ENCODE measurements around the gene PLB1. TPM values are rescaled to one million over a fixed set of nuclear protein-coding genes. Genes with fewer than 3 reads are reported as not detected.

PLB1 gene
- total and polyA plus RNA-seq, 9 of the 15 experiments (the other 6 are each of a cell fraction or from before 2014, with no cell fraction given) = 0.01 to 0.09 (median 0.07) TPM; not detected in 2

DNA sequence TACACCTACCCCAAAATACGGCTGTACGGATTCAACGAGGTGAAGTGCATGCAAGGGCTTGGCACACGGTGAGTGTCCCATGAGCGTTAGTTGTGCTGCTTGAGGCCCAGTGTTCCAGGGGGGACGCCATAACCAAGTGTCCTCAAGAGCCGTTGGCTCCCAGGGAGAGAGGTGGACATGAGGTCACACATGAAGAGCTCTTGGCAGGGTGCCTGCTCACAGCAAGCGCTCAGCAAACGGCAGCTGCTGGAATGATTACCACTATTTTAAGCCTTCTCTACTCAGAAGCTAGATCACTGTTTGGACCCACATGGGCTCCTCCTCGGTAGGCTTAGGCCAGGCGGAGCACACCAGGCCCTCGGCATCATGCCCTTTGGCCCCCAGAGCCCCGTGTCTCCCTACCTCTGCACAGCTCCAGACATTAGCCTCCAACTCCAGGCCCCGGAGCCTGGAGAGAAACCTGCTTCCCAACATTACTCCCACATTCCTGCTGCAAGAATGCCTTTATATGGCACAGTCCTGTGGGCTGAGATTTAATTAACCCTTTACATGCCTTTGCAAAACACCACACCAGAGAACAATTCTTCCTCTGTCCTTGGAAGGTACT lies 187.3 kb downstream of the PLB1 start (continued):
- TF ChIP-seq IFI16 (CRISPR knock-in tag; IDR thresholded peaks at IDR 0.05) (no peak), RREB1 (CRISPR knock-in tag; IDR thresholded peaks at IDR 0.05) (no peak), TRIM24 (IDR thresholded peaks at IDR 0.05) (no peak), ADNP (tag; IDR thresholded peaks at IDR 0.05) (no peak), SREBF1 (IDR thresholded peaks at IDR 0.05; ENCODE audit: borderline replicate concordance, low read depth, low read length) (no peak), NRF1 (conservative IDR thresholded peaks at IDR 0.05 in 1 of 2, IDR thresholded peaks at IDR 0.05 in 1 of 2) (0 out of 4 replicates have a peak, but pooled peaks of 1 of the 2 experiments have one; percentile 14), CCNT2 (IDR thresholded peaks at IDR 0.05; ENCODE audit: borderline replicate concordance, extremely low read depth, insufficient read length, low read depth, low read length) (no peak), ZKSCAN3 (CRISPR knock-in tag; IDR thresholded peaks at IDR 0.05) (no peak), XRCC4 (IDR thresholded peaks at IDR 0.05; ENCODE audit: extremely low read depth, insufficient read depth, insufficient read length) (no peak), CBFB (CRISPR knock-in tag; IDR thresholded peaks at IDR 0.05) (no peak), HMBOX1 (IDR thresholded peaks at IDR 0.05) (no peak), ZNF445 (CRISPR knock-in tag; IDR thresholded peaks at IDR 0.05; ENCODE audit: low read depth) (no peak), SMARCE1 (IDR thresholded peaks at IDR 0.05) (0 out of 2 replicates have a peak, but pooled peaks have one; percentile 18)
- TF ChIP-seq, protein P1, sequence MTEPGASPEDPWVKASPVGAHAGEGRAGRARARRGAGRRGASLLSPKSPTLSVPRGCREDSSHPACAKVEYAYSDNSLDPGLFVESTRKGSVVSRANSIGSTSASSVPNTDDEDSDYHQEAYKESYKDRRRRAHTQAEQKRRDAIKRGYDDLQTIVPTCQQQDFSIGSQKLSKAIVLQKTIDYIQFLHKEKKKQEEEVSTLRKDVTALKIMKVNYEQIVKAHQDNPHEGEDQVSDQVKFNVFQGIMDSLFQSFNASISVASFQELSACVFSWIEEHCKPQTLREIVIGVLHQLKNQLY (CRISPR knock-in tag; conservative IDR thresholded peaks at IDR 0.05) = no peak
- TF ChIP-seq, protein P2, sequence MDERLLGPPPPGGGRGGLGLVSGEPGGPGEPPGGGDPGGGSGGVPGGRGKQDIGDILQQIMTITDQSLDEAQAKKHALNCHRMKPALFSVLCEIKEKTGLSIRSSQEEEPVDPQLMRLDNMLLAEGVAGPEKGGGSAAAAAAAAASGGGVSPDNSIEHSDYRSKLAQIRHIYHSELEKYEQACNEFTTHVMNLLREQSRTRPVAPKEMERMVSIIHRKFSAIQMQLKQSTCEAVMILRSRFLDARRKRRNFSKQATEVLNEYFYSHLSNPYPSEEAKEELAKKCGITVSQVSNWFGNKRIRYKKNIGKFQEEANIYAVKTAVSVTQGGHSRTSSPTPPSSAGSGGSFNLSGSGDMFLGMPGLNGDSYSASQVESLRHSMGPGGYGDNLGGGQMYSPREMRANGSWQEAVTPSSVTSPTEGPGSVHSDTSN (CRISPR knock-in tag; IDR thresholded peaks at IDR 0.05; ENCODE audit: low read depth) = no peak
- TF ChIP-seq, protein P2 (tag; conservative IDR thresholded peaks at IDR 0.05; ENCODE audit: low read depth) = 0 out of 2 replicates have a peak, but pooled peaks have one; percentile 40
- TF ChIP-seq, protein P3, sequence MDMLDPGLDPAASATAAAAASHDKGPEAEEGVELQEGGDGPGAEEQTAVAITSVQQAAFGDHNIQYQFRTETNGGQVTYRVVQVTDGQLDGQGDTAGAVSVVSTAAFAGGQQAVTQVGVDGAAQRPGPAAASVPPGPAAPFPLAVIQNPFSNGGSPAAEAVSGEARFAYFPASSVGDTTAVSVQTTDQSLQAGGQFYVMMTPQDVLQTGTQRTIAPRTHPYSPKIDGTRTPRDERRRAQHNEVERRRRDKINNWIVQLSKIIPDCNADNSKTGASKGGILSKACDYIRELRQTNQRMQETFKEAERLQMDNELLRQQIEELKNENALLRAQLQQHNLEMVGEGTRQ (CRISPR knock-in tag; IDR thresholded peaks at IDR 0.05) = no peak

All from K562 (cell line).